Activated T-helper 1 cell treated with anti-CD3 and anti-CD28 coated beads, Interleukin-12 subunit alpha, Interleukin-12 subunit beta, Interleukin-2, Interleukin-4 antibody, amounts not matched to agents 30 ng/mL and 10 ng/mL and 1 ng/mL, durations not matched to agents 14 hours and 24 hours and 36 hours (primary cell): ENCODE results near the gene MYLK4. TPM values are rescaled to one million over a fixed set of nuclear protein-coding genes. Genes with fewer than 3 reads are reported as not detected.
"Not testable (repeated sequence)": the region's sequence is repeated elsewhere in the genome, so short reads cannot be mapped to it uniquely, and the experiment has no call there.

Experiments
- DNase-seq: peaks from one replicate; pipeline ENCODE4 v3.0.0; 2021; ENCODE audit warnings: low spot score
- H3K27ac Mint-ChIP-seq: one replicate; pipeline ENCODE4 v1.8.0; 2021; ENCODE audit warnings: mild to moderate bottlenecking, mixed read lengths
- H3K27me3 Mint-ChIP-seq: one replicate; pipeline ENCODE4 v1.8.0; 2022; ENCODE audit warnings: mild to moderate bottlenecking, moderate library complexity, mixed read lengths; ENCODE audit not compliant: insufficient read depth
- H3K36me3 Mint-ChIP-seq: one replicate; pipeline ENCODE4 v1.8.0; 2021; ENCODE audit warnings: low read depth, mixed read lengths
- H3K4me1 Mint-ChIP-seq: one replicate; pipeline ENCODE4 v1.8.0; 2021; ENCODE audit warnings: low read depth, mixed read lengths
- H3K4me3 Mint-ChIP-seq: one replicate; pipeline ENCODE4 v1.8.0; 2021; ENCODE audit warnings: mild to moderate bottlenecking, moderate library complexity, mixed read lengths
- H3K9me3 Mint-ChIP-seq: one replicate; pipeline ENCODE4 v1.8.0; 2021; ENCODE audit warnings: mixed read lengths
- intact Hi-C: fragments of 100-400 bp; cut with micrococcal nuclease; formaldehyde crosslinking; loops from one replicate; pipeline ENCODE4 v1.15.1; 2024
- total RNA-seq: library from RNA; stranded (reverse); gene quantifications from 2 replicates; pipeline ENCODE4 v1.2.3, GENCODE V29; 2022

The MYLK4 gene
- total RNA-seq, 1 donor from 2014 or later, result 0.10 TPM

- Mint-ChIP-seq H3K4me1 (peaks cover 36% of the 10 kb centered on the region), H3K27ac (no peak overlapping the region), H3K9me3 (no peaks in the 10 kb centered on the region), H3K4me3 (no peak overlapping the region), H3K36me3 (peaks cover 9% of the 10 kb centered on the region), H3K27me3 (peaks cover 2% of the 10 kb centered on the region)
- intact Hi-C loops, result loop anchor here (10.0 kb wide), 2 partner anchors 519 to 691 kb away; partner anchors contain the start of genes GMDS and SLC22A23
- no peak for DNase-seq
Observed at GRCh38 chr6:2763345-2763841, 12.7 kb upstream of the MYLK4 start.

DNA sequence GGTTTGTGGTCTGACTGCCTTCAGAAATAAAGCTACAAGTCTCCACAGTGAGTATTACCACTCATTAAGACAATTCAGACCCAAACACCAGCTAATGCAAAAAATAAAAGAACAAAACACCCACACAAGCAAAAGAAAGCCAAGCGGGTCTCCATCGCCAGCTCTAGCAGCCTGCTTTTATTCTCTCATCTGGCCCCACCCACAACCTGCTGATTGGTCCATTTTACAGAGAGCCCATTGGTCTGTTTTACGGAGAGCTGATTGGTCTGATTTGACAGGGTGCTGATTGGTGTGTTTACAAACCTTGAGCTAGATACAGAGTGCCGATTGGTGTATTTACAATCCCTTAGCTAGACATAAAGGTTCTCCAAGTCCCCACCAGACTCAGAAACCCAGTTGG is 12.1 kb upstream of the MYLK4 start:
- H3K9me3 Mint-ChIP-seq, result not testable (repeated sequence)

GRCh38 chr6:2760882-2761842 is 10.4 kb upstream of the MYLK4 start:
- Mint-ChIP-seq H3K4me1 (peaks cover 19% of the 10 kb centered on the region), H3K36me3 (no peaks in the 10 kb centered on the region), H3K9me3 (no peaks in the 10 kb centered on the region), H3K27me3 (peaks cover 6% of the 10 kb centered on the region), H3K27ac (no peak overlapping the region), H3K4me3 (no peak overlapping the region)
- intact Hi-C loops, result loop anchor here (1.0 to 10.0 kb wide), 3 partner anchors 11 to 694 kb away; partner anchors contain the start of genes GMDS, MYLK4 and SLC22A23
- no peak for DNase-seq

More for the DNA sequence above, 12.1 kb upstream of the MYLK4 start:
- not testable (repeated sequence) for H3K27me3 Mint-ChIP-seq, H3K4me3 Mint-ChIP-seq, H3K36me3 Mint-ChIP-seq, H3K27ac Mint-ChIP-seq, DNase-seq
- intact Hi-C loops, result loop anchor here (10.0 kb wide), 2 partner anchors 518 to 692 kb away; partner anchors contain the start of genes GMDS and SLC22A23
- peaks cover 30% of the 10 kb centered on the region for H3K4me1 Mint-ChIP-seq

GRCh38 chr6:2758980-2759379 is 8.3 kb upstream of the MYLK4 start:
- peaks cover 10% of the 10 kb centered on the region for H3K4me1 Mint-ChIP-seq
- H3K9me3 Mint-ChIP-seq, result no peaks in the 10 kb centered on the region
- H3K36me3 Mint-ChIP-seq, result no peaks in the 10 kb centered on the region
- DNase-seq, result no peak
- intact Hi-C loops, result no loop called here
- H3K27me3 Mint-ChIP-seq, result peaks cover 22% of the 10 kb centered on the region
- no peak overlapping the region for H3K4me3 Mint-ChIP-seq
- no peak overlapping the region for H3K27ac Mint-ChIP-seq

- H3K4me3 Mint-ChIP-seq, result no peak overlapping the region
- H3K27ac Mint-ChIP-seq, result no peak overlapping the region
- intact Hi-C loops, result no loop called here
- no peaks in the 10 kb centered on the region for H3K9me3 Mint-ChIP-seq
- H3K4me1 Mint-ChIP-seq, result peaks cover 9% of the 10 kb centered on the region
- peaks cover 36% of the 10 kb centered on the region for H3K27me3 Mint-ChIP-seq
- no peaks in the 10 kb centered on the region for H3K36me3 Mint-ChIP-seq
- no peak for DNase-seq
Observed at GRCh38 chr6:2756687-2757224, 6.0 kb upstream of the MYLK4 start.

DNA sequence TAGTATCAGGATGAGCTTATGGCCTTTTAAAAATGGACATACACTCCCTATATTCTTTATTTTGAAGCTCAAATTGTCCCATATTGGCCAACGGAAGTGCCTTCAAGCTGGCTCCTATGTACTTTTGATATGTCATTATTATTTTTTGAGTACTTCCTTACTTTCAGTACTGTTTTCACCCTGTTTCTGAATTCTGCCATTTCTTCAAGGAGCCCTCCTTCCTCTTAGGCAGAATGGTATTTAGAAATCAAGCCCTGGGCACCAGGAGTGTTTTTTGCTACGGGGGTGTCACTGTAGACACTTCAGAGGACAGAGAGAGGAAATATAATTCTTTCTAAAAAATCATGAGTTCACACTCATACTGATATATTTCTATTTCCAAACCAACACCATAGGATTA is 5.5 kb upstream of the MYLK4 start:
- intact Hi-C loops, result no loop called here
- Mint-ChIP-seq H3K4me1 (peaks cover 9% of the 10 kb centered on the region), H3K36me3 (no peaks in the 10 kb centered on the region), H3K9me3 (no peaks in the 10 kb centered on the region), H3K27me3 (peaks cover 36% of the 10 kb centered on the region), H3K27ac (no peak overlapping the region), H3K4me3 (no peak overlapping the region)
- no peak for DNase-seq

- H3K36me3 Mint-ChIP-seq, result no peaks in the 10 kb centered on the region
- intact Hi-C loops, result no loop called here
- H3K27me3 Mint-ChIP-seq, result peaks cover 40% of the 10 kb centered on the region
- no peaks in the 10 kb centered on the region for H3K9me3 Mint-ChIP-seq
- H3K27ac Mint-ChIP-seq, result no peak overlapping the region
- H3K4me1 Mint-ChIP-seq, result peaks cover under 1% of the 10 kb centered on the region
- no peak overlapping the region for H3K4me3 Mint-ChIP-seq
- DNase-seq, result no peak
Observed at GRCh38 chr6:2755456-2755855, 4.7 kb upstream of the MYLK4 start.

DNA sequence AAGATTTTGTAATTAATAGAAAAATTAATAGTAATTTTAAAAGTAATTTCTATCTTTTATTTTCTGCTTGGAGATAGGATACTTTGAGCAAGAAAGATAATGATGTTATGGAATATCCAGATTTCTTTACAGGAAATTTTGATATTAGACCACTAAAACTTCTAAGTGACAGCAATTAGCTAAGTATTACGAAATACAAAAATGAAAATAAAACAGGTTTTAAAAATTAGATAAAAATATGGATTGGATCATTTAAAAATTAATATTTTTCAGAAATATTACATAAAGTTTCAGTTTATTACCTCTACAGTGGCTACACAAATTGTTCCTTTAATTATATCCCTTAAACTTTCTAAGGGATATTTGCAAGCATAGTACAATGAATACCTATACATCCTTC is 4.2 kb upstream of the MYLK4 start:
- intact Hi-C loops, result no loop called here
- Mint-ChIP-seq H3K4me1 (peaks cover 1% of the 10 kb centered on the region), H3K4me3 (no peak overlapping the region), H3K9me3 (no peaks in the 10 kb centered on the region), H3K27ac (no peak overlapping the region), H3K27me3 (peaks cover 46% of the 10 kb centered on the region), H3K36me3 (no peaks in the 10 kb centered on the region)
- no peak for DNase-seq

DNA sequence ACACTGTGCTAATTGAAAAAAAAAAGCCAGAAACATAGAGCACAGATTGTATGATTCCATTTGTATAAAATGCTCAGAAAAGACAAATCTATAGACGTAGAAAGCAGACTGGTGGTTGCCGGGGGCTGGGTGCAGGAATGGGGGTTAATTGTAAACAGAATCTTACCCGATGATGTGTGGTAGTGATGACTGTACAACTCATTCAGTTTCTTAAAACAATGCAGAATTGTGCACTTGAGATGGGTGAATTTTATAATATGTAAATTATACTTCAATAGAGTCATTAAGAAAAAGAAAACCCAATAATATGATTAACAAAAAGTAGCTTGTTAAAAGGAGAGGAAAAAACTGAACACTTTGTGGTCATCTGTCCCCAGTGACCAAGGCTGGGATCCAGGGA is 3.7 kb upstream of the MYLK4 start:
- no peak overlapping the region for H3K27ac Mint-ChIP-seq
- H3K36me3 Mint-ChIP-seq, result no peaks in the 10 kb centered on the region
- no peaks in the 10 kb centered on the region for H3K9me3 Mint-ChIP-seq
- intact Hi-C loops, result no loop called here
- no peak for DNase-seq
- peaks cover 49% of the 10 kb centered on the region for H3K27me3 Mint-ChIP-seq
- H3K4me3 Mint-ChIP-seq, result no peak overlapping the region
- H3K4me1 Mint-ChIP-seq, result peaks cover 4% of the 10 kb centered on the region

GRCh38 chr6:2753743-2754142 is 3.0 kb upstream of the MYLK4 start:
- DNase-seq, result no peak
- Mint-ChIP-seq H3K36me3 (no peaks in the 10 kb centered on the region), H3K9me3 (no peaks in the 10 kb centered on the region), H3K4me1 (peaks cover 4% of the 10 kb centered on the region), H3K27ac (no peak overlapping the region), H3K27me3 (peaks cover 51% of the 10 kb centered on the region), H3K4me3 (no peak overlapping the region)
- intact Hi-C loops, result no loop called here

DNA sequence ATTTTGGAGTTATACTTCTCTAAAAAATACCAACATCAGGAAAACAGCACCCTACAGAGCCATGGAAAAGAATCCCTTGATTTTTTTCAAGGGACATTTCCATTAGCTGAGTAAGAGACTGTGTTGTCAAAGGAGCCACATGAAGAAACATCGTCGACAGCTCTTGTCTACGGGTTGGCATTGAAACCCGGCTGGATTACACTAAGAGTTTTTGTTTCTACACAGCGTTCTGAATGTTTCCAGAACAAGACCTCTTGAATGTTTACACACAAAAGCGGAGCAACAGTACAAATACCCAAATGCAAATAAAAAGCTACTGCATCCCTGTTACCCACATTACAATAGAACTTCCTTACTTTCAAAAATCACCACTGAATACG is 2.4 kb upstream of the MYLK4 start:
- Mint-ChIP-seq H3K9me3 (no peaks in the 10 kb centered on the region), H3K4me3 (no peak overlapping the region), H3K4me1 (peaks cover 4% of the 10 kb centered on the region), H3K27ac (no peak overlapping the region), H3K36me3 (no peaks in the 10 kb centered on the region), H3K27me3 (peaks cover 51% of the 10 kb centered on the region)
- DNase-seq, result no peak
- intact Hi-C loops, result no loop called here

DNA sequence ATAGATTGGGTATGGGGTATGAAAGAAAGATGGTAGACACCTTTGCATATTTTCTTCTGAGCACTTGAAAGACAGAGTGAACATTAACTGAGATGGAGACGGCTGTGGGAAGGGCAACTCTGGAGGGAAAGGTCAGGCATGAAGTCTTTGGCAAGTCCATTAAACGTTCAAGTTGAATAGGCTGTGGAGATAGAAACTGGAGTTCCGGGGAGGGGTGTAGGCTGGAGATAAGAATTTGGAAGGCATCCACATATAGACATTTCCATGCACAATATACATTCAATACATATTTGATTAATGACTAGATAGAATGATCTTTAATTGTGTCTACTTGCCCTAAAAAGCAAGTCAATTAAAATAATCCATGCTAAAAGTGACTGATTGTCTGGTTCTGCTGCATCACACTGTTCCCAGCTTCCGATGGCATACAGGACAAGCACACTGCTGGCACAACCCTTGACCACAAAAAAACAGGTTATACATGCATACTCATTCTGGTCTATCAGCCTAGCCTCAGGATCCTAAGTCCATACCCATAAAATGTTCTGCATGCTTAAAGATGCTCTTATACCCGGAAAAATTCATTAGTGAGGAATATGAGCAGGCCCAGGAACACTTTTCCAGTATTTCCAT is 1.9 kb upstream of the MYLK4 start:
- intact Hi-C loops, result no loop called here
- H3K27me3 Mint-ChIP-seq, result peaks cover 51% of the 10 kb centered on the region
- H3K27ac Mint-ChIP-seq, result no peak overlapping the region
- no peaks in the 10 kb centered on the region for H3K36me3 Mint-ChIP-seq
- DNase-seq, result no peak
- H3K4me3 Mint-ChIP-seq, result no peak overlapping the region
- H3K9me3 Mint-ChIP-seq, result no peaks in the 10 kb centered on the region
- H3K4me1 Mint-ChIP-seq, result peaks cover 4% of the 10 kb centered on the region

- no peaks in the 10 kb centered on the region for H3K9me3 Mint-ChIP-seq
- no peak for DNase-seq
Observed at GRCh38 chr6:2751871-2752270, 1.1 kb upstream of the MYLK4 start.

More at GRCh38 chr6:2751871-2752270, 1.1 kb upstream of the MYLK4 start:
- Mint-ChIP-seq H3K4me1 (peaks cover 4% of the 10 kb centered on the region), H3K36me3 (no peaks in the 10 kb centered on the region), H3K27me3 (peaks cover 52% of the 10 kb centered on the region), H3K27ac (no peak overlapping the region), H3K4me3 (no peak overlapping the region)
- intact Hi-C loops, result no loop called here
